Mammary epithelial cell (primary cell): ENCODE measurements around the gene IDI1.

Source experiments
- CTCF ChIP-seq, 2 donors: IDR thresholded peaks in 1 of 2; conservative IDR thresholded peaks in 1 of 2; 2 replicates each; pipeline ENCODE4 v1.5.1; 2011 to 2012; ENCODE audit warnings: inconsistent platforms in 2 of 2, low read length in 2 of 2, mild to moderate bottlenecking in 2 of 2, control low read depth in 1 of 2, low read depth in 1 of 2; ENCODE audit not compliant: insufficient read depth in 1 of 2; ENCODE audit errors: extremely low read depth in 1 of 2
- EZH2 ChIP-seq: IDR thresholded peaks from 2 replicates; pipeline ENCODE4 v1.6.1; 2012; ENCODE audit warnings: low read length, inconsistent platforms, borderline replicate concordance

- TF ChIP-seq CTCF (conservative IDR thresholded peaks at IDR 0.05 in 1 of 2, IDR thresholded peaks at IDR 0.05 in 1 of 2; ENCODE audit: extremely low read depth in 1 of 2, insufficient read depth in 1 of 2, low read depth in 1 of 2, low read length in 2 of 2) (no peak), EZH2 (no peak)
These were observed 4.0 kb downstream of the IDI1 start for GRCh38 chr10:1044964-1045363.
